CD4-positive, alpha-beta T cell (primary cell): ENCODE results near the gene GH2. TPM values are rescaled to one million over a fixed set of nuclear protein-coding genes. Genes with fewer than 3 reads are reported as not detected.

Source experiments
- ATAC-seq: fragments of 200-7000 bp; cut with Tn5 transposase; one replicate; pipeline ENCODE4 v1.10.0; 2022; ENCODE audit warnings: mild to moderate bottlenecking; ENCODE audit not compliant: poor library complexity
- CTCF ChIA-PET: fragments of 350-600 bp; sonication (Branson Sonifier 250); formaldehyde crosslinking; loops from one replicate; lab custom pipeline; 2021; ENCODE audit warnings: antibody characterized with exemption, inconsistent platforms; lab: Charles Lee
- POLR2A ChIA-PET: fragments of 350-600 bp; sonication (Branson Sonifier 250); formaldehyde crosslinking; loops from one replicate; lab custom pipeline; 2021; ENCODE audit warnings: antibody characterized with exemption, inconsistent platforms; lab: Charles Lee
- DNase-seq, 14 experiments: peaks; one replicate each; pipeline ENCODE4 v3.0.0-alpha.2; 2013 to 2020; ENCODE audit warnings: mixed read lengths in 2 of 14
- H3K27ac ChIP-seq, 2 donors: one replicate each; pipeline versions ENCODE4 v1.5.1 to v1.7.0; 2013; ENCODE audit warnings: low read length in 2 of 2, low read depth in 1 of 2, mild to moderate bottlenecking in 1 of 2
- H3K27me3 ChIP-seq, 2 experiments: 1 replicate in 1 of 2; 2 replicates in 1 of 2; pipeline versions ENCODE4 v1.6.1 to v1.7.0; 2013; ENCODE audit warnings: low read length in 2 of 2, control low read depth in 1 of 2, mild to moderate bottlenecking in 1 of 2, moderate library complexity in 1 of 2; ENCODE audit not compliant: insufficient read depth in 2 of 2, control insufficient read depth in 1 of 2
- H3K36me3 ChIP-seq: one replicate; pipeline ENCODE4 v1.6.1; 2013; ENCODE audit warnings: low read length, control low read depth; ENCODE audit not compliant: insufficient read depth
- H3K4me1 ChIP-seq: one replicate; pipeline ENCODE4 v1.6.1; 2013; ENCODE audit warnings: low read length, control low read depth; ENCODE audit not compliant: insufficient read depth
- H3K4me3 ChIP-seq: one replicate; pipeline ENCODE4 v1.5.1; 2013; ENCODE audit warnings: mild to moderate bottlenecking, low read length, moderate library complexity
- H3K9me3 ChIP-seq, 2 experiments: 1 replicate in 1 of 2; 2 replicates in 1 of 2; pipeline versions ENCODE4 v1.6.1 to v1.7.0; 2013; ENCODE audit warnings: low read length in 2 of 2, mild to moderate bottlenecking in 2 of 2, control low read depth in 1 of 2, moderate library complexity in 1 of 2; ENCODE audit not compliant: control insufficient read depth in 1 of 2, insufficient read depth in 1 of 2
- H3K27ac Mint-ChIP-seq: one replicate; pipeline ENCODE4 v1.8.0; 2020; ENCODE audit warnings: mixed read lengths
- H3K27me3 Mint-ChIP-seq: one replicate; pipeline ENCODE4 v1.8.0; 2021; ENCODE audit warnings: mixed read lengths
- H3K36me3 Mint-ChIP-seq: one replicate; pipeline ENCODE4 v1.8.0; 2021; ENCODE audit warnings: low read depth, mixed read lengths
- H3K4me1 Mint-ChIP-seq: one replicate; pipeline ENCODE4 v1.8.0; 2021; ENCODE audit warnings: low read depth, mixed read lengths
- H3K4me3 Mint-ChIP-seq: one replicate; pipeline ENCODE4 v1.8.0; 2020; ENCODE audit warnings: mild to moderate bottlenecking, mixed read lengths
- H3K9me3 Mint-ChIP-seq: one replicate; pipeline ENCODE4 v1.8.0; 2020; ENCODE audit warnings: mixed read lengths
- CTCF ChIP-seq: fragments of 200-600 bp; IDR thresholded peaks from one replicate; pipeline ENCODE4 v1.8.0; 2022; ENCODE audit warnings: antibody characterized with exemption, mild to moderate bottlenecking
- intact Hi-C, 2 experiments: fragments of 100-400 bp; cut with DNase I in 1 of 2; cut with micrococcal nuclease in 1 of 2; formaldehyde crosslinking; loops; one replicate each; pipeline versions ENCODE4 v1.15.1 to v1.9.0; 2023 to 2025; cut with DNase I, micrococcal nuclease
- total RNA-seq, 174 experiments: library from RNA in 2 of 174; stranded (reverse) in 2 of 174; gene quantifications; one replicate each; pipeline ENCODE4 v1.2.3 and lab custom pipeline; 2021 to 2026

Gene GH2
- total RNA-seq, 2 experiments from 2014 or later, result not detected

- intact Hi-C loops, result loop anchor here (2.0 to 10.0 kb wide), 8 partner anchors 69 to 666 kb away; partner anchors contain the start of genes MAP3K3 (in 2 of the 2), CCDC47 (in 1 of the 2), CEP95 (in 1 of the 2) and DCAF7 (in 1 of the 2)
- ATAC-seq (no peak), DNase-seq (peak in 3 of 14 experiments; percentile 14 to 53 (median 43))
- Mint-ChIP-seq H3K27ac (peak overlapping the region; percentile 88), H3K27me3 (no peaks in the 10 kb centered on the region), H3K4me1 (peaks cover 49% of the 10 kb centered on the region), H3K9me3 (no peaks in the 10 kb centered on the region), H3K36me3 (peaks cover 11% of the 10 kb centered on the region), H3K4me3 (peak overlapping the region; percentile 94)
- no peak for TF ChIP-seq CTCF
- H3K36me3 ChIP-seq, result peaks cover 22% of the 10 kb centered on the region
- H3K4me3 ChIP-seq, result peak overlapping the region; percentile 68
- ChIA-PET CTCF (interaction anchor here (1.0 kb wide), 1 partner anchor 11 kb away, joined by 3 read pairs; no protein-coding TSS in a partner anchor), POLR2A (interaction anchor here (0.7 to 6.3 kb wide), 9 partner anchors 10 to 664 kb away, joined by 3 to 86 read pairs (median 6); partner anchors contain the start of genes CCDC47, DDX42, FTSJ3 and LIMD2)
- no peaks in the 10 kb centered on the region for H3K9me3 ChIP-seq
- peak overlapping the region; percentile 26 to 47 for H3K27ac ChIP-seq
- no peaks in the 10 kb centered on the region for H3K27me3 ChIP-seq
- peaks cover 62% of the 10 kb centered on the region for H3K4me1 ChIP-seq
Observed at GRCh38 chr17:63841350-63842172, 40.2 kb downstream of the GH2 start.

- peaks cover 30% of the 10 kb centered on the region for H3K36me3 ChIP-seq
- intact Hi-C loops, result loop anchor here (5.0 to 10.0 kb wide), 7 partner anchors 98 to 667 kb away; partner anchors contain the start of genes MAP3K3 (in 2 of the 2), CEP95 (in 1 of the 2), DCAF7 (in 1 of the 2) and DDX5 (in 1 of the 2)
- H3K27ac ChIP-seq, result peak overlapping the region; percentile 1 to 26
- ChIA-PET CTCF (interaction anchor here (1.0 to 1.8 kb wide), 3 partner anchors 8 to 143 kb away, joined by 3 to 6 read pairs (median 3); no protein-coding TSS in a partner anchor), POLR2A (interaction anchor here (1.0 to 6.3 kb wide), 10 partner anchors 8 to 664 kb away, joined by 3 to 86 read pairs (median 15); partner anchors contain the start of genes CCDC47, DDX42, FTSJ3 and LIMD2)
- no peaks in the 10 kb centered on the region for H3K9me3 ChIP-seq
- no peaks in the 10 kb centered on the region for H3K27me3 Mint-ChIP-seq
- peak overlapping the region; percentile 94 for H3K4me3 Mint-ChIP-seq
- DNase-seq (no peak), ATAC-seq (no peak)
- H3K36me3 Mint-ChIP-seq, result peaks cover 17% of the 10 kb centered on the region
- peaks cover 49% of the 10 kb centered on the region for H3K4me1 Mint-ChIP-seq
- no peak for TF ChIP-seq CTCF
- peak overlapping the region; percentile 88 for H3K27ac Mint-ChIP-seq
- no peaks in the 10 kb centered on the region for H3K27me3 ChIP-seq
- H3K4me1 ChIP-seq, result peaks cover 62% of the 10 kb centered on the region
- H3K4me3 ChIP-seq, result peak overlapping the region; percentile 68
- H3K9me3 Mint-ChIP-seq, result no peaks in the 10 kb centered on the region
Observed at GRCh38 chr17:63840591-63841349, 41.0 kb downstream of the GH2 start.
